Sigmoid colon (tissue), 7 donors: Measurements from ENCODE around the gene CLPTM1. TPM values are rescaled to one million over a fixed set of nuclear protein-coding genes. Genes with fewer than 3 reads are reported as not detected.

ENCODE experiments used
- DNase-seq: peaks from one replicate; pipeline ENCODE4 v3.0.0-alpha.2; 2019
- H3K27ac ChIP-seq, 4 donors: fragments of 200-600 bp; sonication (generic); one replicate each; pipeline ENCODE4 v1.5.1; 2016 to 2019; ENCODE audit warnings: mild to moderate bottlenecking in 1 of 4
- H3K27me3 ChIP-seq, 3 donors: fragments of 200-600 bp; sonication (generic); one replicate each; pipeline ENCODE4 v1.5.1; 2019; ENCODE audit warnings: mild to moderate bottlenecking in 1 of 3
- H3K36me3 ChIP-seq, 4 donors: fragments of 200-600 bp; sonication (generic); one replicate each; pipeline ENCODE4 v1.5.1; 2016 to 2019
- H3K4me1 ChIP-seq, 4 donors: fragments of 200-600 bp; sonication (generic); one replicate each; pipeline ENCODE4 v1.5.1; 2017 to 2019
- H3K4me3 ChIP-seq, 4 donors: fragments of 200-600 bp; sonication (generic); one replicate each; pipeline ENCODE4 v1.5.1; 2017 to 2019; ENCODE audit warnings: mild to moderate bottlenecking in 2 of 4, moderate library complexity in 1 of 4
- H3K9me3 ChIP-seq, 4 donors: fragments of 200-600 bp in 3 of 4; sonication (generic) in 3 of 4; one replicate each; pipeline versions ENCODE4 v1.5.1 to v1.6.1; 2013 to 2019
- EP300 ChIP-seq, 4 donors: sonication (generic); formaldehyde crosslinking; IDR thresholded peaks; one replicate each; pipeline ENCODE4 v1.6.1; 2017; ENCODE audit warnings: antibody characterized with exemption in 4 of 4
- POLR2A ChIP-seq, 2 donors: fragments of 450-650 bp; IDR thresholded peaks; one replicate each; pipeline ENCODE4 v1.6.1; 2016; ENCODE audit warnings: antibody characterized with exemption in 2 of 2, mild to moderate bottlenecking in 2 of 2, moderate library complexity in 2 of 2
- POLR2AphosphoS5 ChIP-seq, 4 donors: sonication (generic); formaldehyde crosslinking; IDR thresholded peaks; one replicate each; pipeline ENCODE4 v1.6.1; 2017; ENCODE audit warnings: antibody characterized with exemption in 4 of 4
- WGBS, 2 donors: extraction: QIAGEN DNeasy Blood & Tissue Kit; methylation state at CpG; one replicate each; pipeline ENCODE4 v1.1.7; 2013; 5-methylcytosine and 5-hydroxymethylcytosine counted together
- intact Hi-C: fragments of 100-400 bp; cut with DNase I; formaldehyde crosslinking; loops from one replicate; pipeline ENCODE4 v1.15.1; 2023
- polyA plus RNA-seq, 3 donors: library from polyadenylated mRNA; stranded (reverse); fragments of 200-250 nt; gene quantifications; one replicate each; pipeline ENCODE4 v1.2.3, GENCODE V29; 2013
- total RNA-seq, 4 donors: library from RNA; depleted of rRNA; stranded (reverse); fragments of >200 nt; gene quantifications; one replicate each; pipeline ENCODE4 v1.1.0, GENCODE V29; 2016
- TF ChIP-seq, protein P1 (sequence below), 4 experiments: fragments of 450-650 bp in 3 of 4; fragments of 200-600 bp in 1 of 4; IDR thresholded peaks; one replicate each; pipeline ENCODE4 v1.5.1; 2016 to 2019; ENCODE audit warnings: antibody characterized with exemption in 4 of 4, mild to moderate bottlenecking in 3 of 4, moderate library complexity in 2 of 4
- donor health status: healthy with polysubstance abuse.
- donor health status: Bipolar disorder and iron deficiency.
- donor health status: healthy.

CLPTM1 gene
- total and polyA plus RNA-seq, 7 donors: 22.2 to 94.0 (median 43.2) TPM

DNA sequence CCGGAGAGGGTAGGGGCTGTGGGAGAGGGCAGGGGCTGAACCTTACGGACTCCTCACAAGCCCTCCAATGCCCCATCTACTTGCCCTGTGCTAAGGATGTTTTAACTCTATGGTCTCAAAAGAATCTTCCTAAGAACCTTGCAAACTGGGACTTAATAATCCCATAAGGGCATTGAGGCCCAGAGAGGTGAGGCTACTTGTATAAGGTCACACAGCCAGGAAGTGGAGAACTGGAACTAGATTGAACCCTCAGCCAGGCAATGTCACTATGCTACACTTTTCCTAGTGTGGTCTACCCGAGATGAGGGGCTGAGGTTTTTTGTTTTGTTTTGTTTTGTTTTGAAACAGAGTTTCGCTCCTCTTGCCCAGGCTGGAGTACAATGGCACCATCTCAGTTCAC lies 23.6 kb upstream of the CLPTM1 start:
- TF ChIP-seq POLR2AphosphoS5 (IDR thresholded peaks at IDR 0.05) (no peak), POLR2A (IDR thresholded peaks at IDR 0.05) (no peak)
- Histone ChIP-seq H3K4me1 (peaks cover 0 to 12% (median 6%) of the 10 kb centered on the region in 4 donors), H3K36me3 (no peaks in the 10 kb centered on the region), H3K27me3 (no peaks in the 10 kb centered on the region), H3K27ac (no peak overlapping the region), H3K4me3 (no peak overlapping the region), H3K9me3 (no peaks in the 10 kb centered on the region)
- 87 to 90% methylated on average over 4 of the region's 4 CpGs for WGBS, 2 donors
- intact Hi-C loops: no loop called here
- no peak for DNase-seq

DNA sequence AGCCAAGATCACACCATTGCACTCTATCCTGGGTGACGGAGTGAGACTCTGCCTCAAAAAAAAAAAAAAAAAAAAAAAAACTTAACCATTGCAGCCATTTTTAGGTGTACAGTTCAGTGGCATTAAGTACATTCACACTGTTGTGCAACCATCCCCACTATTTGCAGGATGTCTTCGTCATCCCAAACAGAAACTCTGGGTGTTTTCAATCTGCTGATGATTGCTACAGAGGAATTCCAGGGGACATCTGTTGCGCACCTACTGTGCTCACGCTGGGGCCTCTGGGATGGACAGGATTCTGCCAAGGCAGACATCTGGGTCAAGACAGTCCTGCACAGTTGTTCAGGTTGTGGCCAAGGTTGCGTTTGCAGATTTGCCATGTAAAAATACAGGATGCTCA lies 15.5 kb upstream of the CLPTM1 start:
- Histone ChIP-seq H3K4me1 (no peaks in the 10 kb centered on the region), H3K4me3 (no peak overlapping the region), H3K27ac (no peak overlapping the region), H3K36me3 (no peaks in the 10 kb centered on the region), H3K9me3 (no peaks in the 10 kb centered on the region), H3K27me3 (no peaks in the 10 kb centered on the region)
- TF ChIP-seq, protein P1, sequence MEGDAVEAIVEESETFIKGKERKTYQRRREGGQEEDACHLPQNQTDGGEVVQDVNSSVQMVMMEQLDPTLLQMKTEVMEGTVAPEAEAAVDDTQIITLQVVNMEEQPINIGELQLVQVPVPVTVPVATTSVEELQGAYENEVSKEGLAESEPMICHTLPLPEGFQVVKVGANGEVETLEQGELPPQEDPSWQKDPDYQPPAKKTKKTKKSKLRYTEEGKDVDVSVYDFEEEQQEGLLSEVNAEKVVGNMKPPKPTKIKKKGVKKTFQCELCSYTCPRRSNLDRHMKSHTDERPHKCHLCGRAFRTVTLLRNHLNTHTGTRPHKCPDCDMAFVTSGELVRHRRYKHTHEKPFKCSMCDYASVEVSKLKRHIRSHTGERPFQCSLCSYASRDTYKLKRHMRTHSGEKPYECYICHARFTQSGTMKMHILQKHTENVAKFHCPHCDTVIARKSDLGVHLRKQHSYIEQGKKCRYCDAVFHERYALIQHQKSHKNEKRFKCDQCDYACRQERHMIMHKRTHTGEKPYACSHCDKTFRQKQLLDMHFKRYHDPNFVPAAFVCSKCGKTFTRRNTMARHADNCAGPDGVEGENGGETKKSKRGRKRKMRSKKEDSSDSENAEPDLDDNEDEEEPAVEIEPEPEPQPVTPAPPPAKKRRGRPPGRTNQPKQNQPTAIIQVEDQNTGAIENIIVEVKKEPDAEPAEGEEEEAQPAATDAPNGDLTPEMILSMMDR (IDR thresholded peaks at IDR 0.05): no peak
- 84 to 86% methylated on average over 5 of the region's 5 CpGs for WGBS, 2 donors
- intact Hi-C loops: no loop called here
- no peak for DNase-seq

DNA sequence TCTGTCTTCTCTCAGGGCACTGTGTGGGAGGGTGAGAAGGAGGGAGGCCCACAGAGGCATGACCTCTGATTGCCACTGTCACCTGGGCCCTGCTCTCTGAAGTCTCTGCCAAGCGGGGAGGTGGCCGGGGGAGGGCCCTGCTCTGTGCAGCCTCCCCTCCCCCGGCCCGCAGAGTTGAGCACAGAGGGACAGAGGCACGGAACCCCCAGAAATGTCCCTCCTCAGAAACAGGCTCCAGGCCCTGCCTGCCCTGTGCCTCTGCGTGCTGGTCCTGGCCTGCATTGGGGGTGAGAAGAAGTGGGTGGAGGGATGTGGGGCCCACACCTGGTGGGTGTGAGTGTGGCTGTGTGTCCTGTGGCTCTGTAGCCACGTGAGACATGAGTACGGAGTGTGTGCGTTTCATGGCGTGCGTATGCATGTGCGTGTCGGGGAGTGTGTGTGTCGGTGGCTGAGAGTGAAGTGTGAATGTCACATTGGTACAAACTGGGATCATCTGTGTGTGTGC lies 13.1 kb upstream of the CLPTM1 start, which contains the start of gene APOC4:
TSS of gene APOC4 (plus strand) at position 171 of the 505 bp plus-strand sequence. CDS start at position 212, 41 bp downstream.
- DNase-seq: no peak
- Histone ChIP-seq H3K9me3 (no peaks in the 10 kb centered on the region), H3K36me3 (no peaks in the 10 kb centered on the region), H3K4me1 (no peaks in the 10 kb centered on the region), H3K27me3 (no peaks in the 10 kb centered on the region), H3K4me3 (no peak within 1 kb of the TSS), H3K27ac (no peak within 1 kb of the TSS)
- WGBS, 2 donors: 88 to 89% methylated on average over 14 of the region's 14 CpGs
- intact Hi-C loops: no loop called here
- TF ChIP-seq POLR2AphosphoS5 (IDR thresholded peaks at IDR 0.05): no peak
- TF ChIP-seq, protein P1 (IDR thresholded peaks at IDR 0.05): no peak

DNA sequence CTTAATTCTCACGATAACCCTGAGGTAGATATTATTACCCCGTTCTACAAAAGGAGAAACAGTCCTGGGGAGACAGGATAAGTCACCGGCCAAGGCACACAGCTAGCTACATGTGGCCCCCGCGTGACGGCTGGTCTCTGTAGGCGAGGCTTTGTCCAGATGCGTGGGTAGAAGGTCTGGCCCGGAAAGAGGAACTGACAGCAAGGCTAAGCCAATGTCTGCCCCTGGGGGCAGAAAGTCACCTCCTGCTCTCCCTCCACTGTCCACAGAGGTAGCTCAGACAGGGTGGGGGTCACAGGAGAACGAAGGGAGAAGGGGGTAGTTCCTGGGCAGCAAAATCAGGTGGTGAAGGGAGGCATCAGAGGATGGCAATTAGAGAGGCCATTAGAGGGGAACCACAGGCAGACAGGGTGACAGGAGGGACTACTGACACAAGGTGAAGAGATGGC lies 11.4 kb upstream of the CLPTM1 start:
- H3K4me3 ChIP-seq: no peak overlapping the region
- WGBS, 2 donors: 61 to 79% methylated on average over 10 of the region's 10 CpGs
- H3K36me3 ChIP-seq: no peaks in the 10 kb centered on the region
- intact Hi-C loops: no loop called here
- no peaks in the 10 kb centered on the region for H3K27me3 ChIP-seq
- no peak overlapping the region for H3K27ac ChIP-seq
- TF ChIP-seq, protein P1 (IDR thresholded peaks at IDR 0.05): no peak
- H3K9me3 ChIP-seq: no peaks in the 10 kb centered on the region
- DNase-seq: peak; percentile 82
- no peaks in the 10 kb centered on the region for H3K4me1 ChIP-seq

DNA sequence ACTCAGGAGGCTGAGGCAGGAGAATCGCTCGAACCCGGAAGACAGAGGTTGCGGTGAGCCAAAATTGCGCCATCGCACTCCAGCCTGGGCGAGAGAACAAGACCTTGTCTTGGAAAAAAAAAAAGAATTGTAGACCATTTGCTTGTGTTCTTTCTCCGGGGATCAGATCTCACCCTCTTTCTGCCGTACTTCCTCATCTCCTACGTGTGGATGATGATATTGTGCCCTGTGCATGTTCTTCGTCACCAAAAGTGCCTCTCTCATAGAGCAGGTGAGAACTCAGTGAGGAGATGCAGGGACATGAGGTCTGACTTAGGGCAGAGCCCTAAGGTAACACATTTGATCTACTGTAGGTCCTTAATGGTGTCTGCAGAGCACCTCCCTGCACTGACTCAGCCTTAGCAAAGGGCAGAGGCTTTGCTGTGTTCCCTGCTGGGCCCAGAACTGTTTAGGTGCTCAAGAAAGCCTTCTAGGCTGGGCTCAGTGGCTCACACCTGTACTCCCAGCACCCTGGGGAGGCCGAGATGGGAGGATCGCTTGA lies 8.1 kb upstream of the CLPTM1 start:
- TF ChIP-seq EP300 (IDR thresholded peaks at IDR 0.05) (no peak), POLR2A (IDR thresholded peaks at IDR 0.05) (no peak), POLR2AphosphoS5 (IDR thresholded peaks at IDR 0.05) (no peak)
- TF ChIP-seq, protein P1 (IDR thresholded peaks at IDR 0.05): no peak
- peaks cover 0 to 11% (median 8%) of the 10 kb centered on the region in 4 donors for H3K4me1 ChIP-seq
- H3K27ac ChIP-seq: no peak overlapping the region
- no peak overlapping the region for H3K4me3 ChIP-seq
- peaks cover 0 to 9% (median 2%) of the 10 kb centered on the region in 4 donors for H3K36me3 ChIP-seq
- no peaks in the 10 kb centered on the region for H3K9me3 ChIP-seq
- DNase-seq: no peak
- 93 to 94% methylated on average over 13 of the region's 13 CpGs for WGBS, 2 donors
- no peaks in the 10 kb centered on the region for H3K27me3 ChIP-seq
- intact Hi-C loops: no loop called here
